Measurements from ENCODE around the gene MYO16. TPM values are rescaled to one million over a fixed set of nuclear protein-coding genes. Genes with fewer than 3 reads are reported as not detected.

Gene MYO16
- total and polyA plus RNA-seq, 8 donors: 0.03 to 0.47 (median 0.16) TPM

DNA sequence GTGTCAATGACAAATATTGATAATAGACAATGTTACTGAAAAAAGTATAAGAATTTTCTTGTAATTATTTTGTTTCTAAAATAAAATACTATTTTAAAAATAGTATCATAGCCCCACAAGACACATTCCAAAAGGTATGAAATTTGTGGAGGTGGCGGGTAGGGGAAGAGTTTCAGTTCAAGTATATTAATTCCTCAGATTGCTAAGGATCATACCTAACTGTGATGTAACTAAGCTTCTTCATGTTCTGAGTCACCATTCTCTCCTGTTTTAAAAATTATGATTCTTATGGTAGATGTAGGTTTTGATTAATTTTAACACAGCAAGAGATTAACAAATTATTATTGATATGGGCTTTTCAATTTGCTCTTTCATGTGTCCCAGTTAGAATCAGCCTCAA is 61.3 kb downstream of the MYO16 start:
- H3K4me1 ChIP-seq: no peaks in the 10 kb centered on the region
- DNase-seq (no peak), FAIRE-seq (no peak), ATAC-seq (no peak)
- no peaks in the 10 kb centered on the region for H3K27me3 ChIP-seq
- WGBS, 2 donors: 63 to 83% methylated on average over 1 of the region's 1 CpG
- TF ChIP-seq, protein P1, sequence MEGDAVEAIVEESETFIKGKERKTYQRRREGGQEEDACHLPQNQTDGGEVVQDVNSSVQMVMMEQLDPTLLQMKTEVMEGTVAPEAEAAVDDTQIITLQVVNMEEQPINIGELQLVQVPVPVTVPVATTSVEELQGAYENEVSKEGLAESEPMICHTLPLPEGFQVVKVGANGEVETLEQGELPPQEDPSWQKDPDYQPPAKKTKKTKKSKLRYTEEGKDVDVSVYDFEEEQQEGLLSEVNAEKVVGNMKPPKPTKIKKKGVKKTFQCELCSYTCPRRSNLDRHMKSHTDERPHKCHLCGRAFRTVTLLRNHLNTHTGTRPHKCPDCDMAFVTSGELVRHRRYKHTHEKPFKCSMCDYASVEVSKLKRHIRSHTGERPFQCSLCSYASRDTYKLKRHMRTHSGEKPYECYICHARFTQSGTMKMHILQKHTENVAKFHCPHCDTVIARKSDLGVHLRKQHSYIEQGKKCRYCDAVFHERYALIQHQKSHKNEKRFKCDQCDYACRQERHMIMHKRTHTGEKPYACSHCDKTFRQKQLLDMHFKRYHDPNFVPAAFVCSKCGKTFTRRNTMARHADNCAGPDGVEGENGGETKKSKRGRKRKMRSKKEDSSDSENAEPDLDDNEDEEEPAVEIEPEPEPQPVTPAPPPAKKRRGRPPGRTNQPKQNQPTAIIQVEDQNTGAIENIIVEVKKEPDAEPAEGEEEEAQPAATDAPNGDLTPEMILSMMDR (IDR thresholded peaks at IDR 0.05): no peak
- H3K4me3 ChIP-seq: no peak overlapping the region
- H3K27ac ChIP-seq: no peak overlapping the region
- H3K36me3 ChIP-seq: no peaks in the 10 kb centered on the region
- no peaks in the 10 kb centered on the region for H3K9me3 ChIP-seq
- intact Hi-C loops (cut with DNase I): no loop called here

DNA sequence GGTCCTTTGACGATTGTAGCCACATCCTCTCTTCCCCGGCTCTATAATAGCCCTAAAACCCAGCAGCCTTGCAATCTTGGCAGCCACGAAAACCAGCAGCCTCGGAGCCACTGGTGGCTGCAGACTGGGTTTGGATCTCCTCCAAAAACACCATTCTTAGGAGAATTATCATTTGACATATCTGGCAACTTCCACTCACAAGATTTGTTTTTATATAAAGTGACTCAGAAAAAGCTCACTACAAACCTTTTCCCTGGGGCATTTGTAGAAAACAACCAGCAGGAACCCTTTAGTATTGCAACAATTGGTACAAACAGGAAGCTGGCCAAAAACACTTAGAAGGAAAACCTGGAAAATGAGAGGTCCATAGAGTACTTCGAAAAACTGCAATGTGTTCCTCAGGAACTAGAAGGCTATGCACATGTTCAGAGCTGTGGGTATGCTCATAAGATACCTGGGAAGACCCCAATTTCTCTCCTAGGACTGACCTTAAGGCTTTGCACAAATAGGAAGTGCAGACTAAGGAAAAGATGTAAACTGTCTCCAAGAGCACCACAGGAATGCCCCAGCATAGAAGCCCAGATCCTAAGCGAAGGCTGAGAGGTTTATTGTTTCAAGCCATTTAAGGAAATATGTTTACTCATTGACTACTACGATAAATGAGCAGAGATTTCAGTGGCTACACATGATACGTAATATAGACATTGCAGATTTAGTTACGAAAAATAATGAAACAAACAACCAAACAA is 71.2 kb downstream of the MYO16 start:
- H3K36me3 ChIP-seq: no peaks in the 10 kb centered on the region
- TF ChIP-seq, protein P1 (IDR thresholded peaks at IDR 0.05): no peak
- no peaks in the 10 kb centered on the region for H3K27me3 ChIP-seq
- no peak overlapping the region for H3K27ac ChIP-seq
- DNase-seq (no peak), FAIRE-seq (no peak), ATAC-seq (no peak)
- intact Hi-C loops (cut with DNase I): no loop called here
- H3K4me3 ChIP-seq: no peak overlapping the region
- H3K4me1 ChIP-seq: no peaks in the 10 kb centered on the region
- 38 to 52% methylated on average over 9 of the region's 9 CpGs for WGBS, 2 donors
- H3K9me3 ChIP-seq: peaks cover 0 to 4% (median 1%) of the 10 kb centered on the region in 4 donors

DNA sequence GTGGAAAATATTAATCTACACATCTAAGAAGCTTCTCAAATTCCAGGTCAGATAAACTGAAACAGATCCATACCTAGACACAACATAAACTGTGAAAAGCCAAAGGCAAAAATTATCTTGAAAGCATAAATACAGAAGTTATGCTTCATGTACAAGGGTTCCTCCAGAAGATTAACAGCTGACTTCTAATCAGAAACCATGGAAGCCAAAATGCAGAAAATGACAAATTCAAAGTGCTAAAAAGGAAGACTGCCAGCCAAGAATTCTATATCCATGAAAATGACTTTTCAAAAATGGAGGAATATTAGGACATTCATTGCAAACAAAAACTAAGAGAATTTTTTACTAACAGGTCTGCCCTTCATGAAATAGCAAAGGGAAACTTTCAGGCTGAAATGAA is 72.8 kb downstream of the MYO16 start:
- Histone ChIP-seq H3K9me3 (peaks cover 0 to 4% (median 1%) of the 10 kb centered on the region in 4 donors), H3K4me3 (no peak overlapping the region), H3K27ac (no peak overlapping the region), H3K27me3 (no peaks in the 10 kb centered on the region), H3K4me1 (no peaks in the 10 kb centered on the region), H3K36me3 (no peaks in the 10 kb centered on the region)
- no peak for ATAC-seq
- TF ChIP-seq, protein P1 (IDR thresholded peaks at IDR 0.05): no peak
- FAIRE-seq: no peak
- no peak for DNase-seq
- intact Hi-C loops (cut with DNase I): no loop called here

DNA sequence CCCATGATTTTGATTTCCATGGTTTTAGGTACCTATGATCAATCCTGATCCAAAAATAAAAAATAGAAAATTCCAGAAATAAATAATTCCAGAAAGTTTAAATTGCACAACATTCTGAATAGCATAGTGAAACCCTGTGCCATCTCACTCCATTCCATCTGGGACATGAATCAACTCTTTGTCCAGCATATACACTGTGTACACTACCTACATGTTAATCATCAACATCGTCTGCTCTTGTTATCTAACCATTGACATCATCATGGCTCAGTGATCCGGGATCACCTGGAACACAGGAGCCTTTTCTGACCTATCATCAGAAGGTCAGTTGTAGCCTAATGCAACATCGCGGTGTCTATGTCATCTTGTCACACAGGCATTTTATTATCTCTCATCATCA is 75.6 kb downstream of the MYO16 start:
- TF ChIP-seq, protein P1 (IDR thresholded peaks at IDR 0.05): no peak
- H3K4me1 ChIP-seq: no peaks in the 10 kb centered on the region
- no peak overlapping the region for H3K4me3 ChIP-seq
- no peaks in the 10 kb centered on the region for H3K36me3 ChIP-seq
- no peak for FAIRE-seq
- H3K27me3 ChIP-seq: no peaks in the 10 kb centered on the region
- peaks cover 0 to 4% (median 0%) of the 10 kb centered on the region in 4 donors for H3K9me3 ChIP-seq
- H3K27ac ChIP-seq: no peak overlapping the region
- peak in 1 of 4 donors; percentile 40 for ATAC-seq
- WGBS, 2 donors: 26 to 33% methylated on average over 4 of the region's 4 CpGs
- intact Hi-C loops (cut with DNase I): no loop called here
- no peak for DNase-seq

DNA sequence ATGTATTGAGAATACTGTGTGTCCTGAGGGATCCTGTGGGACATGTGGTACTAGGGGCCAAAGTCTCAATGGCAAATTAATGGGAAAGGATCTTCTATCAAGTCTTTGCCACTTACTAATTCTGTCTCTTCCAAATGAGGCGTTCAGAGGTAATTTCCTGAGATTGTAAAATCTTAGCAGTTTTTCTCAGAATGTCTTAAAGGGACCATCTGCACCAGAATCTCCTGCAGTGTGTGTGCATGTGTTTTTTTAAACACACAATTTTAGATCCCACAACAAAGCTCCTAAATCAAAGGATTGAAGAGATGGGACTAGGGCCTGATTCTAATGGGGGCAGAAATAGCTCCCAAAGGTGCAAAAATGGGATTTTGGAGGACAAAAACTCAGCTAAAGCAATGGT is 78.2 kb downstream of the MYO16 start:
- no peak for ATAC-seq
- intact Hi-C loops (cut with DNase I): no loop called here
- 36 to 38% methylated on average over 1 of the region's 1 CpG for WGBS, 2 donors
- Histone ChIP-seq H3K9me3 (peaks cover 0 to 4% (median 0%) of the 10 kb centered on the region in 4 donors), H3K4me1 (no peaks in the 10 kb centered on the region), H3K27me3 (no peaks in the 10 kb centered on the region), H3K4me3 (no peak overlapping the region), H3K27ac (no peak overlapping the region), H3K36me3 (no peaks in the 10 kb centered on the region)
- TF ChIP-seq, protein P1 (IDR thresholded peaks at IDR 0.05): no peak
- DNase-seq: no peak
- FAIRE-seq: no peak
